Measurements from ENCODE around the gene MAMSTR.

MAMSTR gene

GRCh38 chr19:48737360-48737998, 18.0 kb upstream of the MAMSTR start:
- DNase-seq (ENCODE audit: low spot score): no peak
- in situ Hi-C loops (cut with MboI; ENCODE audit: low sequenced_read_pairs, unreplicated experiment): no loop called here
- no peak for TF ChIP-seq CTCF (IDR thresholded peaks at IDR 0.05; ENCODE audit: borderline replicate concordance, control extremely low read depth, extremely low read depth, insufficient read depth, missing control alignments)

- no peak for TF ChIP-seq CTCF (IDR thresholded peaks at IDR 0.05; ENCODE audit: borderline replicate concordance, control extremely low read depth, extremely low read depth, insufficient read depth, missing control alignments)
- no peak for DNase-seq (ENCODE audit: low spot score)
- in situ Hi-C loops (cut with MboI; ENCODE audit: low sequenced_read_pairs, unreplicated experiment): no loop called here
Observed at GRCh38 chr19:48735031-48735615, 15.6 kb upstream of the MAMSTR start.

- DNase-seq (ENCODE audit: low spot score): no peak
- in situ Hi-C loops (cut with MboI; ENCODE audit: low sequenced_read_pairs, unreplicated experiment): no loop called here
- no peak for TF ChIP-seq CTCF (IDR thresholded peaks at IDR 0.05; ENCODE audit: borderline replicate concordance, control extremely low read depth, extremely low read depth, insufficient read depth, missing control alignments)
Observed at GRCh38 chr19:48734625-48735024, 15.1 kb upstream of the MAMSTR start.

GRCh38 chr19:48731452-48731851, 11.9 kb upstream of the MAMSTR start:
- no peak for DNase-seq (ENCODE audit: low spot score)
- no peak for TF ChIP-seq CTCF (IDR thresholded peaks at IDR 0.05; ENCODE audit: borderline replicate concordance, control extremely low read depth, extremely low read depth, insufficient read depth, missing control alignments)
- in situ Hi-C loops (cut with MboI; ENCODE audit: low sequenced_read_pairs, unreplicated experiment): no loop called here

GRCh38 chr19:48728911-48729664, 9.6 kb upstream of the MAMSTR start:
- no peak for DNase-seq (ENCODE audit: low spot score)
- in situ Hi-C loops (cut with MboI; ENCODE audit: low sequenced_read_pairs, unreplicated experiment): no loop called here
- TF ChIP-seq CTCF (IDR thresholded peaks at IDR 0.05; ENCODE audit: borderline replicate concordance, control extremely low read depth, extremely low read depth, insufficient read depth, missing control alignments): no peak

- in situ Hi-C loops (cut with MboI; ENCODE audit: low sequenced_read_pairs, unreplicated experiment): no loop called here
- DNase-seq (ENCODE audit: low spot score): no peak
- TF ChIP-seq CTCF (IDR thresholded peaks at IDR 0.05; ENCODE audit: borderline replicate concordance, control extremely low read depth, extremely low read depth, insufficient read depth, missing control alignments): no peak
Observed at GRCh38 chr19:48726556-48726955, 7.0 kb upstream of the MAMSTR start.

All from GM13976 (cell line).